GM19372 (cell line): ENCODE results near the gene INPP5F.

Experiments used
- ATAC-seq: cut with Tn5 transposase; IDR thresholded peaks from one replicate; pipeline ENCODE4 v1.9.1; 2021; ENCODE audit warnings: mild to moderate bottlenecking, low read depth, moderate library complexity; ENCODE audit not compliant: unreplicated experiment

Gene INPP5F, protein sequence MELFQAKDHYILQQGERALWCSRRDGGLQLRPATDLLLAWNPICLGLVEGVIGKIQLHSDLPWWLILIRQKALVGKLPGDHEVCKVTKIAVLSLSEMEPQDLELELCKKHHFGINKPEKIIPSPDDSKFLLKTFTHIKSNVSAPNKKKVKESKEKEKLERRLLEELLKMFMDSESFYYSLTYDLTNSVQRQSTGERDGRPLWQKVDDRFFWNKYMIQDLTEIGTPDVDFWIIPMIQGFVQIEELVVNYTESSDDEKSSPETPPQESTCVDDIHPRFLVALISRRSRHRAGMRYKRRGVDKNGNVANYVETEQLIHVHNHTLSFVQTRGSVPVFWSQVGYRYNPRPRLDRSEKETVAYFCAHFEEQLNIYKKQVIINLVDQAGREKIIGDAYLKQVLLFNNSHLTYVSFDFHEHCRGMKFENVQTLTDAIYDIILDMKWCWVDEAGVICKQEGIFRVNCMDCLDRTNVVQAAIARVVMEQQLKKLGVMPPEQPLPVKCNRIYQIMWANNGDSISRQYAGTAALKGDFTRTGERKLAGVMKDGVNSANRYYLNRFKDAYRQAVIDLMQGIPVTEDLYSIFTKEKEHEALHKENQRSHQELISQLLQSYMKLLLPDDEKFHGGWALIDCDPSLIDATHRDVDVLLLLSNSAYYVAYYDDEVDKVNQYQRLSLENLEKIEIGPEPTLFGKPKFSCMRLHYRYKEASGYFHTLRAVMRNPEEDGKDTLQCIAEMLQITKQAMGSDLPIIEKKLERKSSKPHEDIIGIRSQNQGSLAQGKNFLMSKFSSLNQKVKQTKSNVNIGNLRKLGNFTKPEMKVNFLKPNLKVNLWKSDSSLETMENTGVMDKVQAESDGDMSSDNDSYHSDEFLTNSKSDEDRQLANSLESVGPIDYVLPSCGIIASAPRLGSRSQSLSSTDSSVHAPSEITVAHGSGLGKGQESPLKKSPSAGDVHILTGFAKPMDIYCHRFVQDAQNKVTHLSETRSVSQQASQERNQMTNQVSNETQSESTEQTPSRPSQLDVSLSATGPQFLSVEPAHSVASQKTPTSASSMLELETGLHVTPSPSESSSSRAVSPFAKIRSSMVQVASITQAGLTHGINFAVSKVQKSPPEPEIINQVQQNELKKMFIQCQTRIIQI

DNA sequence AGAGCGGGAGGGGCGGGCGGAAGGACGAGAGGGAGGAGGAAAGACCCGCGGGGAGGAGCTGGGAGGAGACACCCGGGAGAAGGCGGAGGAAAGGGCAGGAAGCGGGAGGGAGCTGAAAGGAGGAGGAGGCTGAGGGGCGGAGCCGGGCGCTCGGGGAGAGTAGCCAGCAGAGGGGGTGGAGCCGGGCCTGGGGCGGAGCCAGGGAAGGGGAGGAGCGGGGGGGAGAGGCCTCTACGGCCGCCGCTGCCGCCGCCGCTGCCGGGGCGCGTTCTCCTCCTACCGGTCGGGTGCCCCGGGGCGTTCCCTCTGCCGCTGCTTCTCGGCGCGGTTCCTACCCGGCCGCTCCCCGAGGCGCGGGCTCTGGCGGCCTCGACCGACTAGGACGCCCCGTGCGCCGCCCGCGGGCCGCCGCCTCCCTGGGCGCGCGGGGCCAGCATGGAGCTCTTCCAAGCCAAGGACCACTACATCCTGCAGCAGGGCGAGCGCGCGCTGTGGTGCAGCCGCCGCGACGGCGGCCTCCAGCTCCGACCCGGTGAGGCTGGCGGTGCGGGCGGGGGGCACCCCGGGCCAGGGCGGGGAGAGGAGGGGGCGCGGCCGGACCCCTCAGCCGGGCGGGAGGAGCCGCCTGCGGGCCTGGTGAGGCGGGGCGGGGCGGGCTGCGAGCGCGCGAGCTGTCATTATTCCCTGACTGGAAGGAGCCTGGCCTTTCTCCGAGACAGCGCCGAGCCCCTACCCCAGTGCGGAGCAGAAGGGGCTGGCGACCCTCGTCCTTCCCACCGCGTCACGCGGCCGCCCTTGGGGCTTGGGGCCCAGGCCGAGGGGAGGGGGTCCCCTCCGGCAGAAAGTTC lies at the start of gene INPP5F:
Gene INPP5F (plus strand): TSS at position 223 of the 848 bp plus-strand sequence. CDS start 213 bp downstream, at position 436.
- ATAC-seq: peak; percentile 79

DNA sequence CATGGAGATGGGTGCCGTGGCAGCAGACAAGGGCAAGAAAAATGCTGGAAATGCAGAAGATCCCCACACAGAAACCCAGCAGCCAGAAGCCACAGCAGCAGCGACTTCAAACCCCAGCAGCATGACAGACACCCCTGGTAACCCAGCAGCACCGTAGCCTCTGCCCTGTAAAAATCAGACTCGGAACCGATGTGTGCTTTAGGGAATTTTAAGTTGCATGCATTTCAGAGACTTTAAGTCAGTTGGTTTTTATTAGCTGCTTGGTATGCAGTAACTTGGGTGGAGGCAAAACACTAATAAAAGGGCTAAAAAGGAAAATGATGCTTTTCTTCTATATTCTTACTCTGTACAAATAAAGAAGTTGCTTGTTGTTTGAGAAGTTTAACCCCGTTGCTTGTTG lies 48.7 kb upstream of the INPP5F start:
- no peak for ATAC-seq

DNA sequence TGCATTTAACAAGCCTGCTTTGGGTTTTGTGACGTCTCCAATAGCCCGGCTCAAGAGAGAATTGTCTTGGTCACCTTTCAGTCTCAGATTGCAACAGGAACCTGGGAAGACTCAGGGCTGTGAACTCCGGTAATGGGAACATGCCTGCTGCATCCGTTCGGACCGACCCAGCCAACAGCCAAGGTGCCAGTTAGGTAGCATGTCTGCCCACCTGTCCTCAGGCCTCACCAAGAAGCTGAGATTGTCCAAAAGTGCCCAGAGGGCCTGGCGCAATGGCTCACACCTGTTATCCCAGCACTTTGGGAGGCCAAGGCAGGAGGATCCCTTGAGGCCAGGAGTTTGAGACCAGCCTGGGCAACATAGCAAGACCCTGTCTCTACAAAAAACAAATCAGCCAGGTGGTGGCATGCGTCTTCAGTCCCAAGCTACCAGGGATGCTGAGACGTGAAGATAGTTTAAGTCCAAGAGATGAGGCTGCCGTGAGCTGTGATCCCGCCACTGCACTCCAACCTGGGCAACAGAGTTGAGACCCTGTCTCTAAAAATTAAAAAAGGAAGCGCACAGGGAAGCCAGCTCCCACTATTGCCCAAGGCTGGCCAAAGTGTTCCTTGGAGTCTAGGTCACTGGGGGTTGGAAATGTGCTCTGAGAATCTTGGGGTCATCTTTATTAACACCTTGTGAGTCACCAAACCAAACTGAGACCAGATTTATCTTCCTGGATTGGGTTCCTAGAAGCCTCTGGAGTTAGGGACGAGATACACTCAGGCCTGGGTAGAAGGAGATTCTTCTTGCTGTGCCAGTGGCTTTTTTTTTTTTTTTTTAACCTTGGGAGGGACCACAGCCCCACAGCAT lies 47.7 kb upstream of the INPP5F start:
- ATAC-seq: no peak

DNA sequence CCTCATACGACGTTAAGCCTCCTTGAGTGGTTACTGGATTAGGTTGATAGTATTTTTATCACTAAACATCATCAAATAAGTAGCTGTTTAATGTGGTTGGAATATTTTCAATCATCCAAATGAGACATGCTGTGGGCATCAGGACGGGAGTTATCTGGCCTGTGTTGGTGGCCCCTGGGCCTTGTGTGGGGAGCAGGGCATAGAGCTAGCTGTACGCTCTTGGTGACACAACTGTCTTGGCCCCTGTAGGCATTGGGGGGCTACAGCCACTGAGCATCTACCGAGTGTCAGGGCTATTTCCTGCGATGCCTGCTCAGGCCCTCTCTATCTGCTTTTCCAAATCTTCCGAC lies 46.4 kb upstream of the INPP5F start:
- ATAC-seq: no peak

DNA sequence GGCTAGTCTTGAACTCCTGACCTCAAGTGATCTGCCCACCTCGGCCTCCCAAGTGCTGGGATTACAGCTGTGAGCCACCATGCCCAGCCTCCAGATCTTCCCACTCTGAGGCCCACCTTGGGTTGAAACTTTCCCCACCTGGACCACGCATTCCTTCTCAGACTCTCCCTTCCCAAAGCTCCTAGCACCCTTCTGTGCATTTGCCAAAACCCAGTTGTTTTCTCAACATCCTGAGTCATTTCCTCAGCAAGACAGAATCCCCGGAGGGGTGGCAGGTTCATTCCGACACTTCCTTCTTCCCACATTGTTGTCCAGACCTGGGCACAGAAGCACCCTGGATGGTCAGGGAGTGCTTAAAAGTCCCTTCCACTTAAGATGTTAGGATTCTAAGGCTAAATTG lies 45.8 kb upstream of the INPP5F start:
- no peak for ATAC-seq

- no peak for ATAC-seq
Measured at GRCh38 chr10:119680650-119681081, 45.2 kb upstream of the INPP5F start.

DNA sequence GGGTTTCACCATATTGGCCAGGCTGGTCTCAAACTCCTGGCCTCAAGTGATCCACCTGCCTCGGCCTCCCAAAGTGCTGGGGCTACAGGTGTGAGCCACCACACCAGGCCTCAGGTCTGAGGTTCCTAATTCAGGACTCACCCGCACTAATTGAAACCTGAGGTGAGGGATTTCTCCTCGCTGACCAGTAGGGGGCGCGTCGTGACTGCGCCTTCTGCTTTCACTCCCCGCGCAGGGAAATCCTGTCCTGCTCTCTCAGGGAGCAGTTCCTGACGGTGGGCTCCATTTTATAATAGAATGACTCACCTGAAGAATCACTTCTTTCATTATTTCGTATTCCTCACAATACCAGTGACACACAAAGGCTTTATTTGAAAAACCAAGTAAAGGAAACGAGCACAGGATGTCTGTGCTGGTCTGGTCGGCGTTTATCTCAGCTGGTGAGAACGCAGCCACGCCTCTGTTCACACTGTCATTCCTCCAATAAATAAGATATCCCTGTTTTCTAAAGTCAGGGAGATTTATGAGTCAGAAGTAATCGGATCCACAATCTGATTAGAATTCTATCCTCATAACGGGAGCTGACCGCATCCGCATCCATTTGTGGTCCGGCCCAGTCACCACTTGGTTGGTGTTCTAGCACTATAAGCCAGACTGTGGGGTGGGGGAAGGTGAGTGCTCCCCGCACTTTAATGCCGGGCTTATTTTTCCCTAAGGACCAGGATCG lies 39.2 kb upstream of the INPP5F start:
- peak; percentile 75 for ATAC-seq

DNA sequence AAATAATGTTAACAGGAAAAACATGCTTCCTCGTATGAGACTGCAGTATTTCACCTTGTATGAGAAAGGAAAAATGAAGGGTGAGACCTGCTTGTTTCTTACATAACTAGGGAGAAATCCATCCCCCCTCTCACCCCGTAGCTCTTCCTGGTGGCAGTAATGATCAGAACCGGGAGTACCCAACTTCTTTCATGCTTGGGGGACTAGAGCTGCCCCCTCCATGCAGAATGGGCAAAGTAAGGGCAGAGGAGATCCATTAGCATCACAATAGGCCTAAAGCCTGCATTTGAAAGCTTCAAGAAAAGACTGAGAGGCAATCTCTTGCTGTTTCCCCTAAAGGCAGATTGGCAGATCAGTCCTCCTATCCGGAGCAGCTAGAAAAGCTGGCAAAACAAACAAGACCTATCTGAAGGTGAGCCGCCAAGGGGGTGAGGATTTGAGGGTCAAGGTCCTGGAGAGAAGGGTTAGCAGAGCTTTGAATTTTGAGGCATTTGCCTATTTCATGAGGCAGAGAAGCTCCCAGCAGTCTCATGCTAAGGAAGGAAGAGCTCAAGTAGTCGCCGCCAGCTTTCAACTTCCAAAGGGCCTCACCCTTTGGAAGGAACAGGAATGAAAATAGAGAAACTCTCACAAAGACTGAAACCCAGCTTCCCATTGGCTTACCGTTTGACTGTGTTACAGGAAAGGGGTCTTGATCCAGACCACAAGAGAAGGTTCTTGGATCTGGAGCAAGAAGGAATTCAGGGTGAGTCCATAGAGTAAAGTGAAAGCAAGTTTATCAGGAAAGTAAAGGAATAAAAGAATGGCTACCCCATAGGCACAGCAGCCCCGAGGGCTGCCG lies 38.4 kb upstream of the INPP5F start:
- ATAC-seq: no peak

DNA sequence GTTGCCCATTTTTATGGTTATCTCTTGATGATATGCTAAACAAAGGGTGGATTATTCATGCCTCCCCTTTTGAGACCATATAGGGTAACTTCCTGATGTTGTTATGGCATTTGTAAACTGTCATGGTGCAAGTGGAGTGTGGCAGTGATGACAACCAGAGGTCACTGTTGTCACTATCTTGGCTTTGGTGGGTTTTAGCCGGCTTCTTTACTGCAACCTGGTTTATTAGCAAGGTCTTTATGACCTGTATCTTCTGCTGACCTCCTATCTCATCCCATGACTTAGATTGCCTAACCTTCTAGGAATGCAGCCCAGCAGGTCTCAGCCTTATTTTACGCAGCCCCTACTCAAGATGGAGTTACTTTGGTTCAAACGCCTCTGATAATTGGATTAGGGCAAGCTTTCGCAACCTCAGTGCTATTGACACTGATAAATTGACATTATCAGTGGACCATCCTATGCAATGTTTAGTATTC lies 37.8 kb upstream of the INPP5F start:
- no peak for ATAC-seq

- ATAC-seq: no peak
Measured at GRCh38 chr10:119689016-119689580, 36.8 kb upstream of the INPP5F start.

GRCh38 chr10:119691726-119692125 lies 34.1 kb upstream of the INPP5F start:
- ATAC-seq: no peak

DNA sequence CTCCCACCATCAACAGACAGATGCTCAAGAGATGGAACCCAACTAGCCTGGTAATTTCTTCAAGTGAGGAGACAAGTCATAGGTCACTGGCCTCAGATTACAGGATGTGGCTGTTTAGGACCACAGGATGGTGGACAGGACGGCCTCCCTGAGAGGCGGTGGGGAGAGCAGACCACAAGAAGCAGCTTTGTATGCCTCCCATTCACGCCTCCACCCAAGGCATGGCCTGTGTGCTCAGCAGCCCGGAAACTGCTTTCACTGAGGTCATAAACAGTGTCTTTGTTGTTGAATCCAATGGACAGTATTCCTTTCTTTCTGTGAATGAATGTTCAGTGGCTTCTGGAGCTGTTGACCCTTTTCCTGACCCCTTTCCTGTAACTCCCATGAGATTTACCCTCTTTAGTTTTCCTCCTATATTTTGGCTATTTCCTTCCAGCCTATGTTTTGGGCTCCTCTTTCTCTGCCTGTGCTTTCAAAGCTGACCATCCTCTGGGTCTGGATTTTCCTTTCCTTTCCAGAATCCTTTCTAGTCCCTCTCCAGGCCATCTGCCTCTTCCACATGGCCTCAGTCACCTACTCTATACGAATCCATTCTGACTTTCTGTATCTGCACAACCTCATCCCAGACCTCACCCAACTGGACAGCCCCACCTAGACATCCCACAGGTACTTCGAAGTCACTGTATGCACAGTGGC lies 32.4 kb upstream of the INPP5F start:
- ATAC-seq: peak; percentile 81

DNA sequence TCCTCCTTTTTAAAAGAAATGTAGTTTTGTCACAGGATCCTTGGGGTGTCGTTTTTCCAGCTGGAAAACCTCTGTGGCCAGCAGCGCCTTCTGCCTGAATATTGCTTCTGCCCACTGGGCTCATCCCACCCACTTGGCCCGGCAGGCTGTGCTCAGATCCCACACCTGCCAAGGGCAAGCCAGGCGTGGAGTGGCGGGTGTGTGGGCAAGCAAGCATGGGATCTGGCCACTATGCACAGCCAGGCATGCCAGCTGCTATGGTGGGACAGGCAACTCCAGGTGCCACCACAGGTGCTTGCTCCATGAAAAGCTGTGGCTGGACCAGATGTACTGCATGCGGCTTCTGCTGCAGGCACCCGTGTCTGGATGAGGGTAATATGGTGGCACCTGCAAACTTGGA lies 31.2 kb upstream of the INPP5F start:
- ATAC-seq: no peak

GRCh38 chr10:119700321-119700954 lies 25.4 kb upstream of the INPP5F start:
- ATAC-seq: peak; percentile 41

DNA sequence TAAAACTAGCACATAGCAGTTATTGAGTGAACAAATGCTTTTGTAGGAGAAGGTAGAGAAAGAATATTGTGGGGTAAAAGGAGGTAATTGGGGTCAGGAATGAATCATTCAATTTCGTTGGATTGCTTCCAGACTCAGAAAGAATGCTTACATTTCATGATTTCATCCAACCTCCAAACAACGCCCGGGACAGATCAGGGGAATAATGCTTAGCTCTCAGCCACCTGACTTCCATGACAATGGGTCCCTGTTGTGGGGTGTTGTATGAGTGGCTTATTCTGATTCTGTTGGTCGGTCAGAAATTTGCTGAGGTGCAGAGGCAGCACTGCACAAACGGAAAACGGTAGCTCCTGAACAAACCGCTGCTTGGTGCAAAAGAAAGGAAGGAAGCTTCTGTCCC lies 24.0 kb upstream of the INPP5F start:
- ATAC-seq: no peak

GRCh38 chr10:119702583-119702982 lies 23.3 kb upstream of the INPP5F start:
- ATAC-seq: no peak
